HCT116 (cell line): ENCODE data around the gene CLDN10. TPM values are rescaled to one million over a fixed set of nuclear protein-coding genes. Genes with fewer than 3 reads are reported as not detected.

ENCODE experiments used
- ATAC-seq: fragments of 200-7000 bp; cut with Tn5 transposase; 2 replicates; pipeline ENCODE4 v1.9.1; 2020; ENCODE audit warnings: mild to moderate bottlenecking, moderate library complexity
- BruUV-seq: library from RNA; stranded (reverse); fragments of 400-500 nt; replicated peaks from 2 replicates; lab custom pipeline; 2021; lab: Mats Ljungman, UMichigan
- CTCF ChIA-PET: fragments of 300-600 bp; sonication (Branson Sonifier 250); formaldehyde crosslinking; loops from one replicate; lab custom pipeline; 2021; ENCODE audit warnings: antibody characterized with exemption; lab: Charles Lee
- POLR2A ChIA-PET: fragments of 300-600, 350-600 bp; sonication (Branson Sonifier 250); formaldehyde crosslinking; loops from one replicate; lab custom pipeline; 2021; ENCODE audit warnings: antibody characterized with exemption; lab: Charles Lee
- RAD21 ChIA-PET, 2 experiments: fragments of 300-600 bp; sonication (Branson Sonifier 250); formaldehyde crosslinking; loops; one replicate each; lab custom pipeline; 2023; ENCODE audit warnings: low total read pairs in 2 of 2; ENCODE audit not compliant: uncharacterized antibody in 2 of 2, unreplicated experiment in 2 of 2, low non-redundant PET in 1 of 2; lab: Charles Lee
- DNase-seq: peaks from one replicate; pipeline ENCODE4 v3.0.0-alpha.2; 2010; ENCODE audit warnings: low read depth, low spot score
- H2AFZ ChIP-seq: fragments of 200-600 bp; shearing (Covaris generic), sonication (generic); 2 replicates; pipeline ENCODE4 v1.6.1; 2017; ENCODE audit warnings: low read depth, mixed run types, mixed read lengths, antibody characterized with exemption, low read length; ENCODE audit not compliant: poor library complexity, severe bottlenecking
- H3K27ac ChIP-seq: 2 replicates; pipeline ENCODE4 v1.5.1; 2012; ENCODE audit warnings: low read depth, low read length
- H3K27me3 ChIP-seq: fragments of 200-600 bp; sonication (generic); 2 replicates; pipeline ENCODE4 v1.6.1; 2016; ENCODE audit warnings: mixed run types, low read length, mixed read lengths; ENCODE audit not compliant: insufficient read depth
- H3K36me3 ChIP-seq, 2 experiments: fragments of 200-500 bp in 1 of 2; fragments of 200-600 bp in 1 of 2; sonication (Bioruptor generic) in 1 of 2; sonication (generic) in 1 of 2; 2 replicates each; pipeline versions ENCODE4 v1.5.1 to v1.6.1; 2014 to 2016; ENCODE audit warnings: low read length in 2 of 2, inconsistent platforms in 1 of 2, mixed read lengths in 1 of 2, mixed run types in 1 of 2; ENCODE audit not compliant: insufficient read depth in 2 of 2, control insufficient read depth in 1 of 2
- H3K4me1 ChIP-seq, 2 experiments: fragments of 200-600 bp in 1 of 2; sonication (generic) in 1 of 2; 2 replicates each; pipeline versions ENCODE4 v1.5.1 to v1.6.1; 2012 to 2017; ENCODE audit warnings: low read length in 2 of 2, inconsistent platforms in 1 of 2, mild to moderate bottlenecking in 1 of 2, mixed read lengths in 1 of 2, mixed run types in 1 of 2, moderate library complexity in 1 of 2; ENCODE audit not compliant: insufficient read depth in 2 of 2, control insufficient read depth in 1 of 2
- H3K4me2 ChIP-seq: fragments of 200-600 bp; sonication (generic); 2 replicates; pipeline ENCODE4 v1.6.1; 2017; ENCODE audit warnings: mixed run types, low read length, mixed read lengths
- H3K4me3 ChIP-seq, 2 experiments: fragments of 200-600 bp in 1 of 2; sonication (generic) in 1 of 2; replicated peaks in 1 of 2; 2 replicates each; pipeline ENCODE4 v1.5.1; 2011 to 2016; ENCODE audit warnings: low read length in 2 of 2, control low read depth in 1 of 2, low read depth in 1 of 2, mild to moderate bottlenecking in 1 of 2, mixed read lengths in 1 of 2, mixed run types in 1 of 2
- H3K79me2 ChIP-seq: fragments of 200-600 bp; sonication (generic); 2 replicates; pipeline ENCODE4 v1.6.1; 2017; ENCODE audit warnings: mild to moderate bottlenecking, mixed run types, low read length, moderate library complexity, mixed read lengths; ENCODE audit not compliant: insufficient read depth
- H3K9ac ChIP-seq: fragments of 200-600 bp; sonication (generic); 2 replicates; pipeline ENCODE4 v1.6.1; 2016; ENCODE audit warnings: low read length, mixed read lengths
- H3K9me2 ChIP-seq: fragments of 200-600 bp; sonication (generic), shearing (Covaris generic); 2 replicates; pipeline ENCODE4 v1.6.1; 2017; ENCODE audit warnings: mixed run types, mild to moderate bottlenecking, moderate library complexity; ENCODE audit not compliant: insufficient read depth
- H3K9me3 ChIP-seq, 2 experiments: fragments of 200-500 bp in 1 of 2; fragments of 200-600 bp in 1 of 2; sonication (Bioruptor generic) in 1 of 2; sonication (generic) in 1 of 2; 2 replicates each; pipeline ENCODE4 v1.6.1; 2014 to 2017; ENCODE audit warnings: low read length in 2 of 2, mixed read lengths in 2 of 2, inconsistent platforms in 1 of 2, low read depth in 1 of 2, mild to moderate bottlenecking in 1 of 2, mixed run types in 1 of 2, moderate library complexity in 1 of 2; ENCODE audit not compliant: control insufficient read depth in 1 of 2, insufficient read depth in 1 of 2
- H4K20me1 ChIP-seq: fragments of 200-600 bp; sonication (generic), shearing (Covaris generic); 2 replicates; pipeline ENCODE4 v1.6.1; 2017; ENCODE audit warnings: mixed run types, mild to moderate bottlenecking, moderate library complexity; ENCODE audit not compliant: insufficient read depth
- CBX3 ChIP-seq: IDR thresholded peaks from 2 replicates; pipeline ENCODE4 v1.6.1; 2012; ENCODE audit warnings: low read depth
- CEBPB ChIP-seq: IDR thresholded peaks from 2 replicates; pipeline ENCODE4 v1.6.1; 2012; ENCODE audit warnings: low read depth
- ELF1 ChIP-seq: IDR thresholded peaks from 2 replicates; pipeline ENCODE4 v1.6.1; 2012; ENCODE audit warnings: low read depth, borderline replicate concordance
- EZH2 ChIP-seq: fragments of 200-600 bp; sonication (generic); IDR thresholded peaks from 2 replicates; pipeline ENCODE4 v1.6.1; 2017; ENCODE audit warnings: antibody characterized with exemption, mixed run types
- EZH2phosphoT487 ChIP-seq: fragments of 200-600 bp; IDR thresholded peaks from 2 replicates; pipeline ENCODE4 v1.6.1; 2018; ENCODE audit warnings: antibody characterized with exemption, borderline replicate concordance
- FOSL1 ChIP-seq: IDR thresholded peaks from 2 replicates; pipeline ENCODE4 v1.6.1; 2012; ENCODE audit warnings: low read depth
- JUND ChIP-seq: IDR thresholded peaks from 2 replicates; pipeline ENCODE4 v1.6.1; 2012
- RAD21 ChIP-seq: IDR thresholded peaks from 2 replicates; pipeline ENCODE4 v1.6.1; 2012; ENCODE audit warnings: low read depth, mild to moderate bottlenecking
- SP1 ChIP-seq: IDR thresholded peaks from 2 replicates; pipeline ENCODE4 v1.6.1; 2012; ENCODE audit warnings: low read depth
- SRF ChIP-seq: IDR thresholded peaks from 2 replicates; pipeline ENCODE4 v1.6.1; 2012; ENCODE audit warnings: low read depth
- TCF7L2 ChIP-seq: IDR thresholded peaks from 2 replicates; pipeline ENCODE4 v1.7.0; 2011; ENCODE audit warnings: borderline replicate concordance, inconsistent platforms; ENCODE audit not compliant: insufficient read depth, insufficient read length; ENCODE audit errors: extremely low read depth
- YY1 ChIP-seq: IDR thresholded peaks from 2 replicates; pipeline ENCODE4 v1.6.1; 2011; ENCODE audit warnings: low read length, low read depth, moderate library complexity, mild to moderate bottlenecking; ENCODE audit not compliant: insufficient replicate concordance; ENCODE audit errors: extremely low read depth
- ZNF274 ChIP-seq: fragments of 200-500 bp; sonication (Bioruptor generic); IDR thresholded peaks from 2 replicates; pipeline ENCODE4 v1.6.1; 2014; ENCODE audit warnings: mild to moderate bottlenecking, low read depth, low read length, inconsistent platforms
- intact Hi-C: fragments of 100-400 bp; cut with micrococcal nuclease; formaldehyde crosslinking; loops from 2 replicates; pipeline ENCODE4 v1.10.0; 2022
- total RNA-seq: library from RNA; stranded (reverse); gene quantifications from one replicate; pipeline ENCODE4 v1.2.1, GENCODE V29; 2021; ENCODE audit not compliant: unreplicated experiment
- TF ChIP-seq, protein P1 (sequence below): IDR thresholded peaks from 2 replicates; pipeline ENCODE4 v1.6.1; 2012
- TF ChIP-seq, protein P2 (sequence below): IDR thresholded peaks from 2 replicates; pipeline ENCODE4 v1.6.1; 2012
- TF ChIP-seq, protein P3 (sequence below): IDR thresholded peaks from 2 replicates; pipeline ENCODE4 v1.6.1; 2011; ENCODE audit warnings: mild to moderate bottlenecking, low read length, moderate library complexity; ENCODE audit not compliant: insufficient replicate concordance; ENCODE audit errors: extremely low read depth
- TF ChIP-seq, protein P4 (sequence below), 3 experiments: fragments of 200-600 bp in 1 of 3; sonication (generic) in 1 of 3; IDR thresholded peaks in 2 of 3; conservative IDR thresholded peaks in 1 of 3; 2 replicates each; pipeline ENCODE4 v1.5.1; 2012 to 2017; ENCODE audit warnings: low read depth in 2 of 3, low read length in 2 of 3, antibody characterized with exemption in 1 of 3, borderline replicate concordance in 1 of 3, control low read depth in 1 of 3, mild to moderate bottlenecking in 1 of 3, mixed read lengths in 1 of 3, mixed run types in 1 of 3, moderate library complexity in 1 of 3; ENCODE audit not compliant: insufficient read depth in 1 of 3
- TF ChIP-seq, protein P5 (sequence below): IDR thresholded peaks from 2 replicates; pipeline ENCODE4 v1.6.1; 2012; ENCODE audit warnings: low read depth

Gene CLDN10
- total RNA-seq, 1 experiment from 2014 or later, result not detected

DNA sequence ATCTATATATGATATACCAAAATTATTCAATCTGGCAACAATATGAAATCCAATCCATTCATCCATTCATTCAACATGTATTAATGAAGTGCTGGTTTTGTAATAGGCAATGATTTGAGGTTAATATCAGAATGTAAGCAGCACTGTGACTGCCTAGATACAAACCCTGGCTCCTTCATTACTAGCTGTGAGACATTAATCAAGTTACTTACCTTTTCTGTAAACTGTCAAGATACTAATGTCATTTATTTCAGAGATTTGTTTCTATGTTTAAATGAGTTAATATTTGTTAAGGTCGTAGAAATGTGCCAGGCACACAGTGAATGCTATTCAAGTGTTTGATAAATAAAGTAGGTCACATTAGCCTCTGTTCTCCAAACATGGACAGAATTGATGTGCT, 40.9 kb downstream of the CLDN10 start:
- no TSS peak for BruUV-seq
- no peaks in the 10 kb centered on the region for H4K20me1 ChIP-seq
- no peaks in the 10 kb centered on the region for H3K27me3 ChIP-seq
- no peaks in the 10 kb centered on the region for H3K79me2 ChIP-seq
- ATAC-seq, result no peak
- intact Hi-C loops, result no loop called here
- H2AFZ ChIP-seq, result no peak overlapping the region
- no peak overlapping the region for H3K4me2 ChIP-seq
- no peaks in the 10 kb centered on the region for H3K4me1 ChIP-seq
- CTCF ChIA-PET, result no interaction called here
- TF ChIP-seq JUND (no peak), EZH2phosphoT487 (no peak), ZNF274 (no peak), RAD21 (no peak), YY1 (no peak), ELF1 (no peak), TCF7L2 (no peak), EZH2 (no peak), CBX3 (no peak), SP1 (no peak), SRF (no peak), CEBPB (no peak), FOSL1 (no peak)
- TF ChIP-seq, protein P1, sequence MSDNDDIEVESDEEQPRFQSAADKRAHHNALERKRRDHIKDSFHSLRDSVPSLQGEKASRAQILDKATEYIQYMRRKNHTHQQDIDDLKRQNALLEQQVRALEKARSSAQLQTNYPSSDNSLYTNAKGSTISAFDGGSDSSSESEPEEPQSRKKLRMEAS, result no peak
- TF ChIP-seq, protein P2, sequence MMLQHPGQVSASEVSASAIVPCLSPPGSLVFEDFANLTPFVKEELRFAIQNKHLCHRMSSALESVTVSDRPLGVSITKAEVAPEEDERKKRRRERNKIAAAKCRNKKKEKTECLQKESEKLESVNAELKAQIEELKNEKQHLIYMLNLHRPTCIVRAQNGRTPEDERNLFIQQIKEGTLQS, result no peak
- TF ChIP-seq, protein P3, sequence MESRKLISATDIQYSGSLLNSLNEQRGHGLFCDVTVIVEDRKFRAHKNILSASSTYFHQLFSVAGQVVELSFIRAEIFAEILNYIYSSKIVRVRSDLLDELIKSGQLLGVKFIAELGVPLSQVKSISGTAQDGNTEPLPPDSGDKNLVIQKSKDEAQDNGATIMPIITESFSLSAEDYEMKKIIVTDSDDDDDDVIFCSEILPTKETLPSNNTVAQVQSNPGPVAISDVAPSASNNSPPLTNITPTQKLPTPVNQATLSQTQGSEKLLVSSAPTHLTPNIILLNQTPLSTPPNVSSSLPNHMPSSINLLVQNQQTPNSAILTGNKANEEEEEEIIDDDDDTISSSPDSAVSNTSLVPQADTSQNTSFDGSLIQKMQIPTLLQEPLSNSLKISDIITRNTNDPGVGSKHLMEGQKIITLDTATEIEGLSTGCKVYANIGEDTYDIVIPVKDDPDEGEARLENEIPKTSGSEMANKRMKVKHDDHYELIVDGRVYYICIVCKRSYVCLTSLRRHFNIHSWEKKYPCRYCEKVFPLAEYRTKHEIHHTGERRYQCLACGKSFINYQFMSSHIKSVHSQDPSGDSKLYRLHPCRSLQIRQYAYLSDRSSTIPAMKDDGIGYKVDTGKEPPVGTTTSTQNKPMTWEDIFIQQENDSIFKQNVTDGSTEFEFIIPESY, result no peak
- TF ChIP-seq, protein P4, sequence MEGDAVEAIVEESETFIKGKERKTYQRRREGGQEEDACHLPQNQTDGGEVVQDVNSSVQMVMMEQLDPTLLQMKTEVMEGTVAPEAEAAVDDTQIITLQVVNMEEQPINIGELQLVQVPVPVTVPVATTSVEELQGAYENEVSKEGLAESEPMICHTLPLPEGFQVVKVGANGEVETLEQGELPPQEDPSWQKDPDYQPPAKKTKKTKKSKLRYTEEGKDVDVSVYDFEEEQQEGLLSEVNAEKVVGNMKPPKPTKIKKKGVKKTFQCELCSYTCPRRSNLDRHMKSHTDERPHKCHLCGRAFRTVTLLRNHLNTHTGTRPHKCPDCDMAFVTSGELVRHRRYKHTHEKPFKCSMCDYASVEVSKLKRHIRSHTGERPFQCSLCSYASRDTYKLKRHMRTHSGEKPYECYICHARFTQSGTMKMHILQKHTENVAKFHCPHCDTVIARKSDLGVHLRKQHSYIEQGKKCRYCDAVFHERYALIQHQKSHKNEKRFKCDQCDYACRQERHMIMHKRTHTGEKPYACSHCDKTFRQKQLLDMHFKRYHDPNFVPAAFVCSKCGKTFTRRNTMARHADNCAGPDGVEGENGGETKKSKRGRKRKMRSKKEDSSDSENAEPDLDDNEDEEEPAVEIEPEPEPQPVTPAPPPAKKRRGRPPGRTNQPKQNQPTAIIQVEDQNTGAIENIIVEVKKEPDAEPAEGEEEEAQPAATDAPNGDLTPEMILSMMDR (IDR thresholded peaks at IDR 0.05 in 2 of 3, conservative IDR thresholded peaks at IDR 0.05 in 1 of 3; ENCODE audit: borderline replicate concordance in 1 of 3, insufficient read depth in 1 of 3, low read depth in 2 of 3, low read length in 2 of 3), result no peak
- TF ChIP-seq, protein P5, sequence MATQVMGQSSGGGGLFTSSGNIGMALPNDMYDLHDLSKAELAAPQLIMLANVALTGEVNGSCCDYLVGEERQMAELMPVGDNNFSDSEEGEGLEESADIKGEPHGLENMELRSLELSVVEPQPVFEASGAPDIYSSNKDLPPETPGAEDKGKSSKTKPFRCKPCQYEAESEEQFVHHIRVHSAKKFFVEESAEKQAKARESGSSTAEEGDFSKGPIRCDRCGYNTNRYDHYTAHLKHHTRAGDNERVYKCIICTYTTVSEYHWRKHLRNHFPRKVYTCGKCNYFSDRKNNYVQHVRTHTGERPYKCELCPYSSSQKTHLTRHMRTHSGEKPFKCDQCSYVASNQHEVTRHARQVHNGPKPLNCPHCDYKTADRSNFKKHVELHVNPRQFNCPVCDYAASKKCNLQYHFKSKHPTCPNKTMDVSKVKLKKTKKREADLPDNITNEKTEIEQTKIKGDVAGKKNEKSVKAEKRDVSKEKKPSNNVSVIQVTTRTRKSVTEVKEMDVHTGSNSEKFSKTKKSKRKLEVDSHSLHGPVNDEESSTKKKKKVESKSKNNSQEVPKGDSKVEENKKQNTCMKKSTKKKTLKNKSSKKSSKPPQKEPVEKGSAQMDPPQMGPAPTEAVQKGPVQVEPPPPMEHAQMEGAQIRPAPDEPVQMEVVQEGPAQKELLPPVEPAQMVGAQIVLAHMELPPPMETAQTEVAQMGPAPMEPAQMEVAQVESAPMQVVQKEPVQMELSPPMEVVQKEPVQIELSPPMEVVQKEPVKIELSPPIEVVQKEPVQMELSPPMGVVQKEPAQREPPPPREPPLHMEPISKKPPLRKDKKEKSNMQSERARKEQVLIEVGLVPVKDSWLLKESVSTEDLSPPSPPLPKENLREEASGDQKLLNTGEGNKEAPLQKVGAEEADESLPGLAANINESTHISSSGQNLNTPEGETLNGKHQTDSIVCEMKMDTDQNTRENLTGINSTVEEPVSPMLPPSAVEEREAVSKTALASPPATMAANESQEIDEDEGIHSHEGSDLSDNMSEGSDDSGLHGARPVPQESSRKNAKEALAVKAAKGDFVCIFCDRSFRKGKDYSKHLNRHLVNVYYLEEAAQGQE, result no peak
- POLR2A ChIA-PET, result no interaction called here
- RAD21 ChIA-PET, result no interaction called here
- no peak for DNase-seq
- H3K9me2 ChIP-seq, result no peaks in the 10 kb centered on the region
- no peak overlapping the region for H3K27ac ChIP-seq
- no peaks in the 10 kb centered on the region for H3K9me3 ChIP-seq
- no peaks in the 10 kb centered on the region for H3K36me3 ChIP-seq
- no peak overlapping the region for H3K9ac ChIP-seq
- no peak overlapping the region for H3K4me3 ChIP-seq
